Measurements from ENCODE around the gene RAMACL. TPM values are rescaled to one million over a fixed set of nuclear protein-coding genes. Genes with fewer than 3 reads are reported as not detected.

Gene RAMACL
- total and polyA plus RNA-seq, 2 donors (not counting 1 experiment from before 2014, with no cell fraction given) = 2.7 TPM; not detected in 1

- Histone ChIP-seq H3K4me1 (ENCODE audit: control insufficient read depth in 2 of 2, insufficient read depth in 2 of 2, low read length in 2 of 2) (no peaks in the 10 kb centered on the region), H3K9ac (ENCODE audit: low read length) (no peak overlapping the region), H3K27ac (ENCODE audit: low read length in 2 of 2) (no peak overlapping the region), H4K20me1 (ENCODE audit: control insufficient read depth, insufficient read depth, low read length, poor library complexity, severe bottlenecking) (no peaks in the 10 kb centered on the region), H3K4me3 (ENCODE audit: control extremely low read depth in 1 of 5, extremely low read depth in 1 of 5, insufficient read depth in 1 of 5, low read depth in 2 of 5, low read length in 4 of 5) (no peak overlapping the region), H3K4me2 (replicated peaks; ENCODE audit: low read depth, low read length, poor library complexity, severe bottlenecking) (no peak overlapping the region), H3K36me3 (replicated peaks in 1 of 2; ENCODE audit: control extremely low read depth in 1 of 2, control insufficient read depth in 1 of 2, extremely low read depth in 1 of 2, insufficient read depth in 2 of 2, low read length in 1 of 2) (no peaks in the 10 kb centered on the region), H3K79me2 (ENCODE audit: control insufficient read depth, insufficient read depth, low read length) (no peaks in the 10 kb centered on the region), H3K9me3 (ENCODE audit: control extremely low read depth in 1 of 3, control insufficient read depth in 2 of 3, insufficient read depth in 1 of 3, low read length in 2 of 3) (peaks cover 0 to 10% (median 7%) of the 10 kb centered on the region in 3 donors), H2AFZ (ENCODE audit: insufficient read depth, low read depth, low read length, poor library complexity, severe bottlenecking) (no peak overlapping the region), H3K27me3 (replicated peaks in 1 of 4; ENCODE audit: control extremely low read depth in 1 of 4, control insufficient read depth in 3 of 4, insufficient read depth in 4 of 4, low read length in 3 of 4) (no peaks in the 10 kb centered on the region)
- WGBS (ENCODE audit: insufficient coverage) = 94% methylated on average over 8 of the region's 11 CpGs
- no peak for TF ChIP-seq EZH2 (IDR thresholded peaks at IDR 0.05; ENCODE audit: borderline replicate concordance, insufficient read depth, low read depth, low read length, poor library complexity, severe bottlenecking)
- no peak for TF ChIP-seq CTCF (IDR thresholded peaks at IDR 0.05)
- ATAC-seq (ENCODE audit: low read depth) (no peak), DNase-seq (no peak)
- intact Hi-C loops (cut with micrococcal nuclease) = no loop called here
- Mint-ChIP-seq H3K4me3 (no peak overlapping the region), H3K9me3 (ENCODE audit: insufficient read depth) (peaks cover 11% of the 10 kb centered on the region), H3K27ac (no peak overlapping the region), H3K27me3 (no peaks in the 10 kb centered on the region), H3K4me1 (no peaks in the 10 kb centered on the region)
- CTCF ChIA-PET = no interaction called here
- POLR2A ChIA-PET = no interaction called here
Observed at GRCh38 chr6:166575205-166575604, 11.3 kb downstream of the RAMACL start.

DNA sequence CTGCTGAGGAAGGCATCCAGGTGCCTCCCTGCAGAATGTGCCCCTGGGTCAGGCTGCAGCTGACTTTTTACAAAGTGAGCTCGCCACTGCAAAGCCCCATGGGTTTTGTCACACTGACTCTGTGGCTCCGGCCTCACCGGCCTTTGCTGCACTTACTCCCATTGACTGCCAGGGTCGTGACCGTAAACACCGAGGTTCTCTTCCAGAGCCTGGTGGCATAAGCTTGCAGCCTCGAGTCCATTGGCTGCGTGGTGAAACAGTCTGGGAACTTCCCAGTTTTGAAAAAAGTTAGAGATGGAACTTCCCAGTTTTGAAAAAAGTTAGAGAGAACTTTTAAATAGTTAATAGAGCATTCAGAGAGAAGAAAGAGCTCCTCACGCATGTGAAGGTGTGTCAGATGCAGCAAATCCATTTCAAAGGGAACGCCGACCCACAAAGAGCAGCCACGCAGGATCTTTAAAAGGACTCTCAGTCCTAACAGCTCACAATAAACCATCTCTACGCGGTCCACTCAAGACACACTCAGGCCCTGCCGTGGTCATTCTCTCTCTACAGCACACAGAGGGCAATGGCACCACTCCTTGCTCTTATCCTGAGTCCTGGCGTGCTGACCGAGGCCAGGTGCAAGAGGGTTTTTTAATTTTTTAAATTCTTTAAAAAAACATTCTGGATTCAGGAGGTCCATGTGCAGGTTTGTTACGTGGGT lies 12.8 kb downstream of the RAMACL start:
- H3K27me3 Mint-ChIP-seq = no peaks in the 10 kb centered on the region
- intact Hi-C loops (cut with micrococcal nuclease) = no loop called here
- Histone ChIP-seq H4K20me1 (ENCODE audit: control insufficient read depth, insufficient read depth, low read length, poor library complexity, severe bottlenecking) (no peaks in the 10 kb centered on the region), H3K9me3 (ENCODE audit: control extremely low read depth in 1 of 3, control insufficient read depth in 2 of 3, insufficient read depth in 1 of 3, low read length in 2 of 3) (peaks cover 0 to 10% (median 7%) of the 10 kb centered on the region in 3 donors), H3K9ac (ENCODE audit: low read length) (no peak overlapping the region), H3K79me2 (ENCODE audit: control insufficient read depth, insufficient read depth, low read length) (no peaks in the 10 kb centered on the region), H3K4me2 (replicated peaks; ENCODE audit: low read depth, low read length, poor library complexity, severe bottlenecking) (no peak overlapping the region), H3K4me3 (ENCODE audit: control extremely low read depth in 1 of 5, extremely low read depth in 1 of 5, insufficient read depth in 1 of 5, low read depth in 2 of 5, low read length in 4 of 5) (no peak overlapping the region), H3K27ac (ENCODE audit: low read length in 2 of 2) (no peak overlapping the region), H3K27me3 (replicated peaks in 1 of 4; ENCODE audit: control extremely low read depth in 1 of 4, control insufficient read depth in 3 of 4, insufficient read depth in 4 of 4, low read length in 3 of 4) (no peaks in the 10 kb centered on the region), H3K36me3 (replicated peaks in 1 of 2; ENCODE audit: control extremely low read depth in 1 of 2, control insufficient read depth in 1 of 2, extremely low read depth in 1 of 2, insufficient read depth in 2 of 2, low read length in 1 of 2) (no peaks in the 10 kb centered on the region), H2AFZ (ENCODE audit: insufficient read depth, low read depth, low read length, poor library complexity, severe bottlenecking) (no peak overlapping the region), H3K4me1 (ENCODE audit: control insufficient read depth in 2 of 2, insufficient read depth in 2 of 2, low read length in 2 of 2) (no peaks in the 10 kb centered on the region)
- no peak for TF ChIP-seq EZH2 (IDR thresholded peaks at IDR 0.05; ENCODE audit: borderline replicate concordance, insufficient read depth, low read depth, low read length, poor library complexity, severe bottlenecking)
- TF ChIP-seq CTCF (IDR thresholded peaks at IDR 0.05) = no peak
- H3K4me3 Mint-ChIP-seq = no peak overlapping the region
- ChIA-PET POLR2A (no interaction called here), CTCF (no interaction called here)
- H3K4me1 Mint-ChIP-seq = no peaks in the 10 kb centered on the region
- H3K9me3 Mint-ChIP-seq (ENCODE audit: insufficient read depth) = peaks cover 11% of the 10 kb centered on the region
- no peak overlapping the region for H3K27ac Mint-ChIP-seq
- no peak for DNase-seq
- WGBS (ENCODE audit: insufficient coverage) = 85% methylated on average over 12 of the region's 18 CpGs
- ATAC-seq (ENCODE audit: low read depth) = no peak
